IMR-90 (cell line): ENCODE measurements around the gene PLCG1. TPM values are rescaled to one million over a fixed set of nuclear protein-coding genes. Genes with fewer than 3 reads are reported as not detected.

Source experiments
- ATAC-seq: fragments of 200-7000 bp; cut with Tn5 transposase; 2 replicates; pipeline ENCODE4 v1.9.1; 2020; ENCODE audit warnings: low read depth, mild to moderate bottlenecking, moderate library complexity
- BruUV-seq: library from RNA; stranded (reverse); fragments of 400-500 nt; replicated peaks from 2 replicates; lab custom pipeline; 2021; lab: Mats Ljungman, UMichigan
- CTCF ChIA-PET: fragments of 300-600 bp; formaldehyde crosslinking; extraction: SDS; loops from one replicate; lab custom pipeline; 2021; ENCODE audit warnings: antibody characterized with exemption; lab: Yijun Ruan, JAX
- POLR2A ChIA-PET: fragments of 300-600 bp; sonication (Branson Sonifier 250); formaldehyde crosslinking; loops from one replicate; lab custom pipeline; 2022; ENCODE audit warnings: antibody characterized with exemption; ENCODE audit not compliant: unreplicated experiment; lab: Charles Lee
- DNase-seq: peaks from one replicate; pipeline ENCODE4 v3.0.0; 2013
- H2AFZ ChIP-seq: replicated peaks from 2 replicates; pipeline ENCODE3; 2013; ENCODE audit warnings: low read length, mild to moderate bottlenecking; ENCODE audit not compliant: poor library complexity
- H2AK5ac ChIP-seq: 2 replicates; pipeline ENCODE4 v1.6.1; 2013; ENCODE audit warnings: low read depth, low read length, inconsistent platforms
- H2AK9ac ChIP-seq: replicated peaks from 2 replicates; pipeline ENCODE3; 2013; ENCODE audit warnings: mild to moderate bottlenecking, low read depth, low read length, moderate library complexity; ENCODE audit not compliant: poor library complexity
- H2BK120ac ChIP-seq: 2 replicates; pipeline ENCODE4 v1.6.1; 2013; ENCODE audit warnings: low read depth, low read length, inconsistent platforms
- H2BK15ac ChIP-seq: 3 replicates; pipeline ENCODE4 v1.6.1; 2013; ENCODE audit warnings: low read depth, low read length, inconsistent platforms
- H2BK20ac ChIP-seq: 2 replicates; pipeline ENCODE4 v1.6.1; 2013; ENCODE audit warnings: low read depth, mild to moderate bottlenecking, inconsistent platforms, low read length, moderate library complexity
- H2BK5ac ChIP-seq: 2 replicates; pipeline ENCODE4 v1.6.1; 2013; ENCODE audit warnings: mild to moderate bottlenecking, low read depth, low read length, inconsistent platforms; ENCODE audit not compliant: poor library complexity, severe bottlenecking
- H3K14ac ChIP-seq: replicated peaks from 2 replicates; pipeline ENCODE4 v1.6.1; 2013; ENCODE audit warnings: low read depth, low read length, inconsistent platforms
- H3K18ac ChIP-seq: 2 replicates; pipeline ENCODE4 v1.6.1; 2013; ENCODE audit warnings: low read depth, low read length, control low read depth
- H3K23ac ChIP-seq: 2 replicates; pipeline ENCODE4 v1.6.1; 2013; ENCODE audit warnings: low read depth, low read length, inconsistent platforms
- H3K27ac ChIP-seq: 2 replicates; pipeline ENCODE4 v1.5.1; 2013; ENCODE audit warnings: mild to moderate bottlenecking, control low read depth, low read length; ENCODE audit not compliant: insufficient read depth
- H3K27me3 ChIP-seq: 2 replicates; pipeline ENCODE4 v1.6.1; 2013; ENCODE audit warnings: low read length; ENCODE audit not compliant: control insufficient read depth, insufficient read depth
- H3K36me3 ChIP-seq: 2 replicates; pipeline ENCODE4 v1.6.1; 2013; ENCODE audit warnings: low read length, mixed read lengths; ENCODE audit not compliant: control insufficient read depth, insufficient read depth
- H3K4ac ChIP-seq: 2 replicates; pipeline ENCODE4 v1.6.1; 2013; ENCODE audit warnings: low read depth, low read length, inconsistent platforms
- H3K4me1 ChIP-seq: 2 replicates; pipeline ENCODE4 v1.6.1; 2013; ENCODE audit warnings: low read length, mixed read lengths; ENCODE audit not compliant: control insufficient read depth, insufficient read depth
- H3K4me2 ChIP-seq: 2 replicates; pipeline ENCODE4 v1.6.1; 2013; ENCODE audit warnings: low read depth, mild to moderate bottlenecking, control low read depth, low read length, moderate library complexity
- H3K4me3 ChIP-seq: 2 replicates; pipeline ENCODE4 v1.5.1; 2013; ENCODE audit warnings: low read depth, mild to moderate bottlenecking, control low read depth, low read length, moderate library complexity; ENCODE audit not compliant: insufficient read depth
- H3K56ac ChIP-seq: 2 replicates; pipeline ENCODE4 v1.6.1; 2013; ENCODE audit warnings: low read length, inconsistent platforms; ENCODE audit not compliant: insufficient read depth; ENCODE audit errors: extremely low read depth
- H3K79me1 ChIP-seq, 2 experiments: 2 replicates each; pipeline ENCODE4 v1.6.1; 2013; ENCODE audit warnings: low read length in 2 of 2, inconsistent platforms in 1 of 2, low read depth in 1 of 2
- H3K9ac ChIP-seq: 2 replicates; pipeline ENCODE4 v1.6.1; 2013; ENCODE audit warnings: low read depth, low read length, control low read depth
- H3K9me1 ChIP-seq: 2 replicates; pipeline ENCODE4 v1.6.1; 2013; ENCODE audit warnings: low read length, inconsistent platforms; ENCODE audit not compliant: insufficient read depth
- H3K9me3 ChIP-seq: 2 replicates; pipeline ENCODE4 v1.6.1; 2013; ENCODE audit warnings: low read length; ENCODE audit not compliant: control insufficient read depth, insufficient read depth
- H4K20me1 ChIP-seq: 2 replicates; pipeline ENCODE4 v1.6.1; 2013; ENCODE audit warnings: low read length, inconsistent platforms; ENCODE audit not compliant: insufficient read depth
- H4K5ac ChIP-seq: 2 replicates; pipeline ENCODE4 v1.6.1; 2013; ENCODE audit warnings: mild to moderate bottlenecking, low read depth, low read length, control low read depth
- H4K8ac ChIP-seq, 2 experiments: 2 replicates each; pipeline ENCODE4 v1.6.1; 2013; ENCODE audit warnings: low read depth in 2 of 2, low read length in 2 of 2, control low read depth in 1 of 2, inconsistent platforms in 1 of 2
- H4K91ac ChIP-seq: 2 replicates; pipeline ENCODE4 v1.6.1; 2013; ENCODE audit warnings: low read depth, low read length, inconsistent platforms; ENCODE audit not compliant: insufficient read depth
- BHLHE40 ChIP-seq: fragments of 150-350 bp; IDR thresholded peaks from 2 replicates; pipeline ENCODE4 v1.6.1; 2016; ENCODE audit warnings: mild to moderate bottlenecking, low read depth, low read length
- CEBPB ChIP-seq: IDR thresholded peaks from 2 replicates; pipeline ENCODE4 v1.6.1; 2012; ENCODE audit warnings: low read depth, low read length, improper control_type of control experiment
- CHD1 ChIP-seq: IDR thresholded peaks from 2 replicates; pipeline ENCODE4 v1.6.1; 2012; ENCODE audit warnings: low read depth, low read length, improper control_type of control experiment
- CTCF ChIP-seq: conservative IDR thresholded peaks from 2 replicates; pipeline ENCODE4 v1.5.1; 2012; ENCODE audit warnings: mild to moderate bottlenecking, low read depth, low read length, improper control_type of control experiment
- ELK1 ChIP-seq: fragments of 150-350 bp; IDR thresholded peaks from 2 replicates; pipeline ENCODE4 v1.6.1; 2016; ENCODE audit warnings: low read depth, mild to moderate bottlenecking, low read length, moderate library complexity, borderline replicate concordance
- FOS ChIP-seq: fragments of 150-350 bp; IDR thresholded peaks from 2 replicates; pipeline ENCODE4 v1.6.1; 2016; ENCODE audit warnings: low read depth, low read length
- MAFK ChIP-seq: IDR thresholded peaks from 2 replicates; pipeline ENCODE4 v1.6.1; 2012; ENCODE audit warnings: low read depth, low read length, improper control_type of control experiment
- MAZ ChIP-seq: IDR thresholded peaks from 2 replicates; pipeline ENCODE4 v1.6.1; 2012; ENCODE audit warnings: low read depth, mild to moderate bottlenecking, low read length, improper control_type of control experiment, moderate library complexity, borderline replicate concordance
- MXI1 ChIP-seq: IDR thresholded peaks from 2 replicates; pipeline ENCODE4 v1.6.1; 2012; ENCODE audit warnings: low read depth, mild to moderate bottlenecking, low read length, moderate library complexity, borderline replicate concordance
- NFE2L2 ChIP-seq: fragments of 150-350 bp; IDR thresholded peaks from 2 replicates; pipeline ENCODE4 v1.6.1; 2016; ENCODE audit warnings: low read depth, mild to moderate bottlenecking, low read length
- POLR2A ChIP-seq: IDR thresholded peaks from 2 replicates; pipeline ENCODE4 v1.6.1; 2012; ENCODE audit warnings: mild to moderate bottlenecking, low read depth, low read length
- RAD21 ChIP-seq: IDR thresholded peaks from 2 replicates; pipeline ENCODE4 v1.6.1; 2012; ENCODE audit warnings: low read length, improper control_type of control experiment
- RCOR1 ChIP-seq: IDR thresholded peaks from 2 replicates; pipeline ENCODE4 v1.6.1; 2012; ENCODE audit warnings: mild to moderate bottlenecking, low read length, improper control_type of control experiment; ENCODE audit not compliant: insufficient replicate concordance
- RFX5 ChIP-seq: IDR thresholded peaks from 2 replicates; pipeline ENCODE4 v1.8.0; 2012; ENCODE audit warnings: low read depth, mild to moderate bottlenecking, low read length, moderate library complexity
- SMC3 ChIP-seq: fragments of 150-350 bp; IDR thresholded peaks from 2 replicates; pipeline ENCODE4 v1.6.1; 2016; ENCODE audit warnings: low read depth, mild to moderate bottlenecking, antibody characterized with exemption, low read length, moderate library complexity
- WGBS, 2 experiments: methylation state at CpG; one replicate each; pipeline versions ENCODE4 v1.1.5 to v1.1.7; 2013; ENCODE audit warnings: missing lambda C conversion rate in 2 of 2; ENCODE audit not compliant: insufficient read length in 1 of 2; ENCODE audit errors: extremely low coverage in 2 of 2; 5-methylcytosine and 5-hydroxymethylcytosine counted together
- dilution Hi-C: fragments of 300-500 bp; cut with HindIII; formaldehyde crosslinking; loops from one replicate; pipeline ENCODE4 v1.14.3; 2018; ENCODE audit warnings: low sequenced_read_pairs; ENCODE audit not compliant: unreplicated experiment
- in situ Hi-C: fragments of 300-500 bp; cut with MboI; formaldehyde crosslinking; loops from 3 replicates; pipeline ENCODE4 v1.14.3; 2019; ENCODE audit warnings: low sequenced_read_pairs, inconsistent platforms, mixed read lengths
- intact Hi-C: fragments of 100-400 bp; cut with micrococcal nuclease; formaldehyde crosslinking; loops from 2 replicates; pipeline ENCODE4 v1.10.0; 2022
- polyA plus RNA-seq, 3 experiments: library from polyadenylated mRNA; depleted of rRNA; stranded (reverse); fragments of >200 nt; gene quantifications; 2 replicates each; pipeline ENCODE4 v1.2.3, GENCODE V29; 2012; ENCODE audit warnings: low replicate concordance in 1 of 3
- total RNA-seq: library from RNA; depleted of rRNA; stranded (reverse); fragments of >200 nt; gene quantifications from 2 replicates; pipeline ENCODE4 v1.2.3, GENCODE V29; 2012
- TF ChIP-seq, protein P1 (sequence below): fragments of 150-350 bp; IDR thresholded peaks from 2 replicates; pipeline ENCODE4 v1.6.1; 2017; ENCODE audit warnings: mild to moderate bottlenecking, antibody characterized with exemption, low read length, low read depth

The PLCG1 gene
- total and polyA plus RNA-seq, 2 of the 4 experiments (the other 2 are of a cell fraction) = 59.1 to 69.1 TPM

- dilution Hi-C loops = no loop called here
Measured at GRCh38 chr20:41148942-41149341, 11.6 kb downstream of the PLCG1 start.

More at GRCh38 chr20:41148942-41149341, 11.6 kb downstream of the PLCG1 start:
- no peak overlapping the region for H2BK120ac ChIP-seq
- H3K27me3 ChIP-seq = no peaks in the 10 kb centered on the region
- H2BK20ac ChIP-seq = no peak overlapping the region
- DNase-seq (no peak), ATAC-seq (no peak)
- no peak overlapping the region for H2BK5ac ChIP-seq
- H2AK9ac ChIP-seq = no peak overlapping the region
- H3K79me1 ChIP-seq = peaks cover 57 to 99% of the 10 kb centered on the region in 2 experiments
- peaks cover 6% of the 10 kb centered on the region for H3K4me1 ChIP-seq
- H2BK15ac ChIP-seq = no peak overlapping the region
- H3K9me1 ChIP-seq = peaks cover 64% of the 10 kb centered on the region
- no peak overlapping the region for H4K91ac ChIP-seq
- H4K8ac ChIP-seq = no peak overlapping the region
- H3K4me2 ChIP-seq = no peak overlapping the region
- H3K23ac ChIP-seq = no peak overlapping the region
- POLR2A ChIA-PET = no interaction called here
- H3K14ac ChIP-seq = no peak overlapping the region
- no peak overlapping the region for H3K56ac ChIP-seq
- CTCF ChIA-PET = interaction anchor here (1.1 kb wide), 1 partner anchor 10 kb away, joined by 4 read pairs; no protein-coding TSS in a partner anchor
- in situ Hi-C loops = no loop called here
- H3K9ac ChIP-seq = no peak overlapping the region
- no peak overlapping the region for H3K4ac ChIP-seq
- no TSS peak for BruUV-seq
- peaks cover 6% of the 10 kb centered on the region; the same call in 1 of the 2 replicates for H3K36me3 ChIP-seq
- H3K4me3 ChIP-seq = no peak overlapping the region
- H3K27ac ChIP-seq = no peak overlapping the region
- no peak overlapping the region for H3K18ac ChIP-seq
- no peak overlapping the region for H2AFZ ChIP-seq
- no peak overlapping the region for H4K5ac ChIP-seq
- WGBS, 2 experiments = no CpG with 5 or more reads among the region's 5 CpGs
- H2AK5ac ChIP-seq = no peak overlapping the region
- no peaks in the 10 kb centered on the region for H3K9me3 ChIP-seq
- TF ChIP-seq CEBPB (no peak), ELK1 (no peak), SMC3 (no peak), RFX5 (no peak), CHD1 (no peak), FOS (no peak), NFE2L2 (no peak), MAZ (no peak), MXI1 (no peak), RAD21 (no peak), MAFK (no peak), POLR2A (no peak), CTCF (no peak), BHLHE40 (no peak), RCOR1 (no peak)
- TF ChIP-seq, protein P1, sequence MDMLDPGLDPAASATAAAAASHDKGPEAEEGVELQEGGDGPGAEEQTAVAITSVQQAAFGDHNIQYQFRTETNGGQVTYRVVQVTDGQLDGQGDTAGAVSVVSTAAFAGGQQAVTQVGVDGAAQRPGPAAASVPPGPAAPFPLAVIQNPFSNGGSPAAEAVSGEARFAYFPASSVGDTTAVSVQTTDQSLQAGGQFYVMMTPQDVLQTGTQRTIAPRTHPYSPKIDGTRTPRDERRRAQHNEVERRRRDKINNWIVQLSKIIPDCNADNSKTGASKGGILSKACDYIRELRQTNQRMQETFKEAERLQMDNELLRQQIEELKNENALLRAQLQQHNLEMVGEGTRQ = no peak
- intact Hi-C loops = no loop called here
- peaks cover 100% of the 10 kb centered on the region for H4K20me1 ChIP-seq
